Central memory CD8-positive, alpha-beta T cell (primary cell): Measurements from ENCODE around the gene CACNA1S.

Experiments
- ATAC-seq: fragments of 150-1000 bp; cut with Tn5 transposase; replicated peaks from 2 replicates; pipeline ENCODE4 v1.10.0; 2022; ENCODE audit warnings: mild to moderate bottlenecking, moderate FRiP score, moderate number of reproducible peaks; ENCODE audit not compliant: poor library complexity, severe bottlenecking; ENCODE audit errors: extremely low read depth
- DNase-seq, 2 donors: peaks; one replicate each; pipeline ENCODE4 v3.0.0; 2021; ENCODE audit warnings: low spot score in 2 of 2
- H3K27ac Mint-ChIP-seq: one replicate; pipeline ENCODE4 v1.8.0; 2022; ENCODE audit warnings: low read depth, mild to moderate bottlenecking, moderate library complexity, mixed read lengths
- H3K27me3 Mint-ChIP-seq: one replicate; pipeline ENCODE4 v1.8.0; 2022; ENCODE audit warnings: mixed read lengths
- H3K36me3 Mint-ChIP-seq: one replicate; pipeline ENCODE4 v1.8.0; 2022; ENCODE audit warnings: mild to moderate bottlenecking, moderate library complexity, mixed read lengths; ENCODE audit not compliant: insufficient read depth
- H3K4me1 Mint-ChIP-seq: one replicate; pipeline ENCODE4 v1.8.0; 2022; ENCODE audit warnings: mixed read lengths
- H3K4me3 Mint-ChIP-seq: one replicate; pipeline ENCODE4 v1.8.0; 2022; ENCODE audit warnings: mild to moderate bottlenecking, moderate library complexity, mixed read lengths
- H3K9me3 Mint-ChIP-seq: one replicate; pipeline ENCODE4 v1.8.0; 2022; ENCODE audit warnings: mixed read lengths

The CACNA1S gene

DNA sequence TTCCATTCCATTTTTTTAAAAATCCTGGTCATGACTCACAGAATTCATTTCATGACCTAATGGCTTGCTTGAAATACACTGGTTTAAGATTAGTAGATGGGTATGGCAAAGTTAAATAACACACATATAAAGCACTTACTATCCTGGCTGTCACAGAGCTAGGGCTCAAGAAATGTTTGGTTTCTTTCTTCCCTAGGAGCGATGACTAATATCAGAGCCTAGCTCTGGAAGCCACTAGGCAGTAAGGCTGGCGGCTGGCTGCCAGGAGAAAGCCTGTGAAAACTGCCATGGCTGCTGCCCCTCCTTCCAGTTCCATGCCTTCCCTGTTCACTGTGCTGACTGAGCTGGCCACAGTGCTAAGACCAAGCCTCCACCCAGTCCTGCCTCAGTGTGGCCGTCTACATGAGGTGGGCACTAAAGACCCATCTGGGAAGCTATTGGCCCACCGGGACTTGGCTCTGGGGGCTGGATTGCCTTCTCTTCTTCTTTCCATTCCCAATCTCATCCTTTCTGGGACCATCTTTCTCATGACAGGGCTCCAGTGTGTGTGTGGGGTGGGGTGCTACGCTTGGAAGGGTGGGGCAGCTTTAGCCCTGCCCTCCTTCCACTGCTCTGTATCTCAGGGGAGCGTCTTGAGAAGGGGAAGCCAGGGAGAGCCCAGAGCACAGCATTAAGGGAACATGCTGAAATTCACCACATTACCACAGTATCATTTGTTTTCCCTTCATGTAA lies 25.5 kb upstream of the CACNA1S start:
- no peaks in the 10 kb centered on the region for H3K4me1 Mint-ChIP-seq
- H3K36me3 Mint-ChIP-seq: peaks cover 5% of the 10 kb centered on the region
- DNase-seq (no peak), ATAC-seq (no peak)
- H3K27me3 Mint-ChIP-seq: no peaks in the 10 kb centered on the region
- H3K27ac Mint-ChIP-seq: no peak overlapping the region
- H3K4me3 Mint-ChIP-seq: no peak overlapping the region
- no peaks in the 10 kb centered on the region for H3K9me3 Mint-ChIP-seq

DNA sequence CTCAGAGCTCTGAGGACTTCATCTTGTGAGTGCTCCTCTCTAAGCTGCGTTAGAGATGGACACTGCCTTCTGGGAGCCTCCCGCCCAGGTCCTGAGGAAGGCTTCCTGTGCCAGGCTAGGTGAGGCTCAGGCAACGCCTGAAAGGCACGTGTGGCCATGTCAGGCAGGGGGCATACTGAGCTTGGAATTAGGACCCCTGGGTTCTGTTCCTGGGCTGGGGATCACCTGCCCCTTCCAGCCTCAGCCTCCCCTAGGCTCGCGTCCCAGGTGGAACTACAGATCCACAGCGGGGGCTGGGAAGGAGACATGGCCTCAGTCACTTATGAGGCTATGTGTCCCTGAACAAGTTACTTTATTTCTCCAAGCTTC lies 24.8 kb upstream of the CACNA1S start:
- Mint-ChIP-seq H3K4me1 (no peaks in the 10 kb centered on the region), H3K9me3 (no peaks in the 10 kb centered on the region), H3K36me3 (peaks cover 7% of the 10 kb centered on the region), H3K4me3 (no peak overlapping the region), H3K27ac (no peak overlapping the region), H3K27me3 (no peaks in the 10 kb centered on the region)
- DNase-seq (no peak), ATAC-seq (no peak)

DNA sequence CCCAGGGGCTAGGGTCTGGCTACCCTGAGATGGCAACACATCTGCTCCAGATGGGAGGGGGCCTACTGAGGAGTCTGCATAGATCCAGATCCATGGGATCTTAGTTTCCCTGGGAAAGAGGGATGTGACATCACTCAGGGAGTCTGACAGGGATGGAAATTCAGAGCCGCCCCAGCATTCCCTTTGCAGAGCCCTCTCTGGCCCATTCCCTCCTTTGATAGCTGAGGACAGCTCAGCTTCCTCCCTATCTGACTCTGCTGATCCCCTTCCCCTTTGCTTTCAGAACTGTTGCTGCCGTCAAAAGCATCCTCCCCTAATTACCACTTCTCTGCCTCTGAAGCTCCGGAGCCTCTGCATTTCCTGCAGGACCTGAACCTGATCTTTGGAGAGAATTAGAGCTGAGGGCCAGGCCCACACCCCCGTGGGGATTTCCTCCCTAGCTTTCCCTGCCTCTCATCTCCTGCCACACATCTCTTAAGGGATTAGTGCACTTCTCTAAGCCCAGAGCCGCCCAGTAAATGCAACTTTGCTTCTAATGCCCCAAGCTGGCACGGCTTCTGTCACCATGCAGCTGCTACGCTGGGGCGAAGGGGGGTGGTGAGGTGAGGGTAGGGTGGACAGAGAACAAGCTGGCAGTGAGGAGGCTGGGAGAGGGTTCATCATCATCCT lies 24.3 kb upstream of the CACNA1S start:
- ATAC-seq (no peak), DNase-seq (no peak)
- H3K4me1 Mint-ChIP-seq: no peaks in the 10 kb centered on the region
- H3K4me3 Mint-ChIP-seq: no peak overlapping the region
- peaks cover 7% of the 10 kb centered on the region for H3K36me3 Mint-ChIP-seq
- H3K9me3 Mint-ChIP-seq: no peaks in the 10 kb centered on the region
- no peak overlapping the region for H3K27ac Mint-ChIP-seq
- no peaks in the 10 kb centered on the region for H3K27me3 Mint-ChIP-seq

DNA sequence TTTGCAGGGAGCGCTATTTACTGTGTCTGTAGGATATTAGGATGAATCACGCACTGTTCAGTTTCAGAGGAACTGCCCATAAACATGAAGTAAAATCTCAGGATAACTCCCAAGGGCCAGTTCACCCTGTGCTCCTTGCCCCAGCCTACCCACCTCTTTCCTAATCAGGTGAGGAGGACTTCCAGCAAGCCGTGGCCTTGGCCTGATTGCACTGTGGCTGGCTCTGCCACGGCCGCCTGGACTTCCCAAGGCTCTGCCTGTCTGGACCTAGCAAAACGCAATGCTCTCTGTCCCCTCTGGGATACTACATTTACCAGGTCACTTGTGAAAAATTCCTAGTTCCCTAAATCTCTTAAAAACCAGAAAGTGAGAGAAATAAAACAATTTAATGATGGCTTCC lies 22.2 kb upstream of the CACNA1S start:
- no peak for ATAC-seq
- DNase-seq: no peak
- Mint-ChIP-seq H3K27ac (no peak overlapping the region), H3K9me3 (no peaks in the 10 kb centered on the region), H3K4me1 (no peaks in the 10 kb centered on the region), H3K4me3 (no peak overlapping the region), H3K27me3 (no peaks in the 10 kb centered on the region), H3K36me3 (peaks cover 5% of the 10 kb centered on the region)

DNA sequence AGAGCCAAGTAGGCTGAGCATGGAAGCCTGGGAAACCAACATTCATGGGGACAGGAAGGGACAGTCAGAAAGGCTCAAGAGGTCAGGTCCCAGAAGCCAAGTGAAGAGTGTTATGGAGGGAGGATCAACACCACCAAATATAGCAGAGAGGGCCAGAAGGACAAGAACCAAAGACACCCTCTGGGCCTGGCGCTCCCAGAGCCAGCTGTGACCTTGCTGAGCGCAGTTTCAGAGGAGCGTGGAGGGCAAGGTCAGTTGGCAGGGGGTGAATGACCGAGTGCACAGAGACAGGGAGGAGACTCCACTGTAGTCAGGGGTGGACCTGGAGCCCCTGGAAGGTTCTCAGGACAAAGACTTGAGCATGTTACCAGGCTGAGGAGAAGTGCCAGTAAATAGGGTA lies 19.2 kb upstream of the CACNA1S start:
- ATAC-seq: no peak

DNA sequence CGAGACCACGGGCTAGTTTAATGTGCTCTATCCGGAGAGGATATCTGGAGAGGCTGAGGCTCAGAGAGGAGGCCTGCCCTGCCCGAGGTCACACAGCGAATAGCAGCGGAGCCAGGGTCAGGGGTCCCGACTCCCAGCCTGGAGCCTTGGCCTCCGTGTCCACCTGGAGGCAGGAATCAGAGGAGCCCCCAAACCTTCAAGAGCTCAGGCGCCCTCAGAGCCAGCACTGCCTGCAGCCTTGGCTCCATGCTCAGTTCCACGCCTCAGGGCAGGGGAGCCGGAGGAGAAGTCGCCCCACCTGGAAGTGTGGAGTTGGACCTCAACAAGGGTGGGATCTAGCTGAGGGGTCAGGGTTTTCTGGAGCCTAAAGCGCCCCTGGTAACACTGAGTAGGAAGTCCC lies 16.7 kb upstream of the CACNA1S start:
- DNase-seq (no peak), ATAC-seq (no peak)
- Mint-ChIP-seq H3K4me1 (no peaks in the 10 kb centered on the region), H3K4me3 (no peak overlapping the region), H3K9me3 (no peaks in the 10 kb centered on the region), H3K27ac (no peak overlapping the region), H3K27me3 (peaks cover 32% of the 10 kb centered on the region), H3K36me3 (peaks cover 5% of the 10 kb centered on the region)

More for the DNA sequence above, 19.2 kb upstream of the CACNA1S start:
- Mint-ChIP-seq H3K4me3 (no peak overlapping the region), H3K9me3 (no peaks in the 10 kb centered on the region), H3K4me1 (no peaks in the 10 kb centered on the region), H3K36me3 (peaks cover 8% of the 10 kb centered on the region), H3K27ac (no peak overlapping the region), H3K27me3 (peaks cover 10% of the 10 kb centered on the region)
- no peak for DNase-seq

DNA sequence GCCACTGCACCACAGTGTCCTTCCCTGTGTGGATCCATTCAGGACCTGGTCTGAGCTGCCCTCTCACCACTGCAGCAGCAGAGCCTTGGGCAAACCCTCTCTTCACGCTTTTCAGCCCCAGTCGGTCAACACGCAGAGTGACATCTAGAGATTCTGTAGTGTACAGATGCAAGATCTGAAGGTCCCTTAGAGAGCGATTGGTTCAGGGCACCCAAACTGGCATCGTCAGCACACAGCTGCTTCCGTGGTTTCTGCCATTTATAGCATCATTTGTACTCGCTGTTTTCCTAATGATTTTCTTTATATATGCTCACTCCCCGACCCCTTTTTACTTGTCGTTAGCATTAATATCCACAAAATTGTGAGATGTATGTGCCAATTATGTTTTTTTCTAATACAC lies 16.2 kb upstream of the CACNA1S start:
- no peak for ATAC-seq
- peaks cover 5% of the 10 kb centered on the region for H3K36me3 Mint-ChIP-seq
- no peak overlapping the region for H3K4me3 Mint-ChIP-seq

DNA sequence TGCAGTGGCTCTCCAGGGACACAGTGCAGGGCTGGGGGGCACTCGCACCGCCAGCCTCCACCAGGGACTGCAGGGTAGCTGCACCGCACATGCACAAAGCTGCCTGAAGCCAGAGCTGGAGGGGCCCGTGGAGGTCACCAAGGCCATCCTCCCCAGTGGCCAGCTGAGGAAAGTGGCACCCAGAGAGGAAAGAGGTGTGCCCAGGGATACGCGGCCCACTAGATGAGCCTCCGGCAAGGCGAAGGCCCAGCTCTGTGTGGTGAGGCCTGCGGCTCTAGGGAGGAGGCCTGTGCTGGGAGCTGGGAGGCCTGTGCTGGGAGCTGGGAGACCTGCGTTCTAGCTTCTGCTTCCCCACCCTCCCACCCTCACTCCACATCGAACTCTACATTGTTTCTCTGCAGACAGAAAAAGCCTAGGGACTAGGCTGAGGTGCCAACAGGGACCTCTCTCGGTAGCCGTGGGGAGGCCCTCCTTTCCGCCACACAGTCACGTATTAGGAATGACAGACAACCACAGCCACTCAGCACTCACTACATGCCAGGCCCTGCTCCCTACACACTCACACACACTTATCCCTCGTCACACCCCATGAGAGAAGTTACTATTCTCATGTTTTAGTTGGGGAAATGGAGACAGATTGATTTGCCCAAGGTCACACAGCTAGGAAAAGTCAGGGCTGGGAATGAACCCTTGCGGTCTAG lies 15.7 kb upstream of the CACNA1S start:
- H3K4me1 Mint-ChIP-seq: no peaks in the 10 kb centered on the region
- peaks cover 5% of the 10 kb centered on the region for H3K36me3 Mint-ChIP-seq
- no peak overlapping the region for H3K27ac Mint-ChIP-seq
- no peak overlapping the region for H3K4me3 Mint-ChIP-seq
- no peaks in the 10 kb centered on the region for H3K9me3 Mint-ChIP-seq
- DNase-seq (no peak), ATAC-seq (no peak)
- peaks cover 41% of the 10 kb centered on the region for H3K27me3 Mint-ChIP-seq

More for the DNA sequence above, 16.2 kb upstream of the CACNA1S start:
- H3K27ac Mint-ChIP-seq: no peak overlapping the region
- no peak for DNase-seq
- no peaks in the 10 kb centered on the region for H3K9me3 Mint-ChIP-seq
- H3K27me3 Mint-ChIP-seq: peaks cover 37% of the 10 kb centered on the region
- H3K4me1 Mint-ChIP-seq: no peaks in the 10 kb centered on the region

DNA sequence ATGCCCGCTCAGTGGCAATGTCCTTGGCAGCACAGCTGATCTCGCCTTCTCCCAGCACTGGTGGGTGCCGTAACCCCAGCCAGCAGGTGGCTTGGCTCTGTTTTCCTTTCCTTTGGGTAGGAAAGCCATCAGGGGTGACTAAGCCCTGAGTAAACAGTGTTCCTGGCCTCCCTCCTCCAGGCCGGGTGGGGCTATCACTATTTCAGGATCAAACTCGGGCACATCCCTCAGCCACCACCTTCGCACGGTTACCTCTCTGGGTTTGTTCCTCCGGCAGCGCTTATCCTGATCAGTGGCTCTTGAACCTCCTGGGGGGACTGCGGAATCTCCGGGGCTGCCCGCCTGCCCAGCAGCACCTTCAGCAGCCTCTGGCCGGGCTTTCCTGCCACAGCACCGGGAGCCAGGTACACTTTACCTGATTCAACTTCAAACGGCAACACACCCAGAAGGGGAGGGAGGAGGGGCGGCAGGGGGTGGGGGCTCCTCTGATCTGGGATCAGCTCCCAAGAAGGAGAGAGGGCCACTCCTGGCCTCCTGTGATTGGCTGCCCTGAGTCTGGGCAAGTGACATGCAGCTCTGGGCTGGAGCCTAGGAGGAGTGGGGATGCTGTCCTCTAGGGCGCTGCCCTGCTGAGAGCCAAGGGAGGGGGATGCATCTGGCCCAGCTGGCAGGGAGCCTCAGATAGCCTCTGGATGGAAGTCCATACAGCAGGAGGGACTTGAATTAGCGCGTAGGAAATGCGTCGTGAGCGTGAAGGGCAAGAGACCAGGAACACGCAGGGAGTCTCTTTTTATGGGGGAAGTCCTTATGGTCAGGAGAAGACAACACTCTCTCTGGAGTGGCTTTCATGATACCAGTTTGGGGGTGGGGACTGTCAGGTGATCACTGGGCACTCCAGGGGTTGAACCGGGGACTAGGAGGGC lies 14.9 kb upstream of the CACNA1S start, which contains the start of gene ASCL5:
ASCL5 (minus strand) TSS at position 353 of the 923 bp plus-strand sequence. CDS start 11,812 bp downstream, outside the sequence.
- no peak for DNase-seq
- no peak within 1 kb of the TSS for H3K27ac Mint-ChIP-seq
- no peak within 1 kb of the TSS for H3K4me3 Mint-ChIP-seq

DNA sequence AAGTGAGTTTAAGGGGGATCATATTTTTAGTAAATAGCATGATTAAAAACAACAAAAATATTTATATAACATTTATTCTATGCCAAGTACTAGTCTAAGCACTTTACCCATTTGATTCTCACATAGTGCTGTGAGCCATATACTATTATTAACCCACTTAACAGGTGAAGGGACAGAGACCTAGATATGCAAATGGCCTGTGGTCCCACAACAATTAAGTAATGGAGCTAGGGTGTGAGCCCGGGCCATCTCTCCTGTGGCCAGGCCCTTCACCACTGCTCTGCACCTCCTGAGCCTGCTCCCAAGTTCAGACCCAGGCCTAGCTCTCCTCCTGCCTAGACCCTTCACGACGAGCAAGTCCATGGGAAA lies 14.2 kb upstream of the CACNA1S start:
- no peaks in the 10 kb centered on the region for H3K4me1 Mint-ChIP-seq
- H3K4me3 Mint-ChIP-seq: no peak overlapping the region
- peaks cover 2% of the 10 kb centered on the region for H3K36me3 Mint-ChIP-seq
- H3K27ac Mint-ChIP-seq: no peak overlapping the region
- no peak for DNase-seq
- H3K27me3 Mint-ChIP-seq: peaks cover 50% of the 10 kb centered on the region
- no peak for ATAC-seq
- no peaks in the 10 kb centered on the region for H3K9me3 Mint-ChIP-seq

More for the DNA sequence above, 14.9 kb upstream of the CACNA1S start, which contains the start of gene ASCL5:
- no peaks in the 10 kb centered on the region for H3K9me3 Mint-ChIP-seq
- H3K4me1 Mint-ChIP-seq: no peaks in the 10 kb centered on the region
- H3K27me3 Mint-ChIP-seq: peaks cover 44% of the 10 kb centered on the region
- H3K36me3 Mint-ChIP-seq: peaks cover 2% of the 10 kb centered on the region
- ATAC-seq: no peak

DNA sequence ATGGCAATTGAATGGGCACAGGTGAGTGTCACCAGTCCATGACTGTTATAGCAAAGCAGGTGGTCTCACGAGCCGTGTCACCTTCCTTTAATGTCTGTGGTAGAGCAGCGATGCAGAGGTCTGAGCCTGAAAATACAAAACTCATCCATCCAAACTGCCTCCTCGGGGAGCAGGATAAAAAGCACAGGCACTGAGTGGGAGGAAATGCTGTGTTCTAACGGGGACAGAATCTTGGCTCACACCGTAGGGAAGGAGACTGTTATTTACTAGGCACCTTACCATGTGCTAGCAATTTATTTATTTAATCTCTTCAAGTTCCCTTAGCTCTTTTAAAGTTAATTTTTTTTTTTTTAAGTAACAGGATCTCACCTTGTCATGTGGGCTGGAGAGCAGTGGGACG lies 13.6 kb upstream of the CACNA1S start:
- peaks cover 52% of the 10 kb centered on the region for H3K27me3 Mint-ChIP-seq
- H3K27ac Mint-ChIP-seq: no peak overlapping the region
- H3K4me3 Mint-ChIP-seq: no peak overlapping the region
- no peak for ATAC-seq
- H3K9me3 Mint-ChIP-seq: no peaks in the 10 kb centered on the region
- no peaks in the 10 kb centered on the region for H3K4me1 Mint-ChIP-seq
- H3K36me3 Mint-ChIP-seq: peaks cover 2% of the 10 kb centered on the region
- DNase-seq: no peak

DNA sequence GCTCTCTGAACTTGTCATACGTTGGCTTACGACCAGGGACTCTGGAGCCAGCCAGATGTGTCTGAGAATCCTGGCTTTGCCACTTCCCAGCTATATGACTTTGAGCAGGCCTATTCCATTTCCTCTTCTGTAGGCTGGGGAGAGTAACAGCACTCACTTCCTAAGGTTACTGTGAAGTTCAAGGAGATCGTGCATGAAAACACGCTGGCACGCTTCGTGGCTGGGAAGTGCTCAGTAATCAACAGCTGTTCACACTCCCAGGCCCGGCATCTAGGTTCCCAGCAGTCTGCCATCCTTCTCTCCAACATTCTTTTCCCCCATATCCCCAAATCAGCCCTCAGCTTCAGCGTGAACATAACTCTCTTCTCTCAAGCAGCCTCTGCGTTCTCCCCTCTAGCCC lies 12.8 kb upstream of the CACNA1S start:
- Mint-ChIP-seq H3K9me3 (no peaks in the 10 kb centered on the region), H3K4me1 (no peaks in the 10 kb centered on the region), H3K36me3 (peaks cover 2% of the 10 kb centered on the region), H3K4me3 (no peak overlapping the region), H3K27me3 (peaks cover 52% of the 10 kb centered on the region), H3K27ac (no peak overlapping the region)
- DNase-seq: no peak
- no peak for ATAC-seq
